Epithelial cell of proximal tubule (primary cell): Measurements from ENCODE around the gene SLC4A2. TPM values are rescaled to one million over a fixed set of nuclear protein-coding genes. Genes with fewer than 3 reads are reported as not detected.
A peak's percentile ranks its signal among the peaks of the same experiment; 100 is the strongest.

Source experiments
- DNase-seq: peaks from one replicate; pipeline ENCODE4 v3.0.0-alpha.2; 2011; ENCODE audit warnings: low read depth
- H3K4me3 ChIP-seq: 2 replicates; pipeline ENCODE4 v1.5.1; 2011; ENCODE audit warnings: low read depth, mild to moderate bottlenecking, low read length
- CTCF ChIP-seq: conservative IDR thresholded peaks from 2 replicates; pipeline ENCODE4 v1.5.1; 2012; ENCODE audit warnings: low read depth, mild to moderate bottlenecking, low read length
- total RNA-seq: library from RNA; depleted of rRNA; stranded (reverse); fragments of >200 nt; gene quantifications from 2 replicates; pipeline ENCODE4 v1.2.3, GENCODE V29; 2015

Gene SLC4A2
- total RNA-seq, 1 donor from 2014 or later: 115 TPM

- peak; percentile 57 for TF ChIP-seq CTCF
- H3K4me3 ChIP-seq: no peak overlapping the region
- DNase-seq: no peak
These were observed 46.5 kb upstream of the SLC4A2 start for GRCh38 chr7:151012911-151013347.

GRCh38 chr7:151013356-151013732 lies 46.0 kb upstream of the SLC4A2 start:
- TF ChIP-seq CTCF: no peak
- peak overlapping the region; percentile 40 for H3K4me3 ChIP-seq
- no peak for DNase-seq

- H3K4me3 ChIP-seq: peak overlapping the region; percentile 40
- no peak for DNase-seq
- no peak for TF ChIP-seq CTCF
These were observed 45.5 kb upstream of the SLC4A2 start for GRCh38 chr7:151013733-151014497.

- no peak for TF ChIP-seq CTCF
- H3K4me3 ChIP-seq: no peak overlapping the region
- DNase-seq: no peak
These were observed 44.4 kb upstream of the SLC4A2 start for GRCh38 chr7:151014950-151015349.

- H3K4me3 ChIP-seq: no peak overlapping the region
- DNase-seq: no peak
- TF ChIP-seq CTCF: no peak
These were observed 43.4 kb upstream of the SLC4A2 start for GRCh38 chr7:151015967-151016366.

GRCh38 chr7:151016505-151016904 lies 42.9 kb upstream of the SLC4A2 start:
- no peak for DNase-seq

More at GRCh38 chr7:151016505-151016904, 42.9 kb upstream of the SLC4A2 start:
- no peak overlapping the region for H3K4me3 ChIP-seq
- TF ChIP-seq CTCF: no peak
